Inflammatory macrophage treated with lipopolysaccharide for 1 hour (primary cell): ENCODE results near the gene HEXD.
"Not testable (repeated sequence)": the region's sequence is repeated elsewhere in the genome, so short reads cannot be mapped to it uniquely, and the experiment has no call there.

Source experiments
- DNase-seq, 2 donors: peaks; one replicate each; pipeline ENCODE4 v3.0.0-alpha.2; 2020 to 2022

The HEXD gene

GRCh38 chr17:82397449-82398335, 20.5 kb upstream of the HEXD start:
- DNase-seq = no peak

GRCh38 chr17:82399041-82399441, 19.1 kb upstream of the HEXD start:
- DNase-seq = peak in 1 of 2 donors; percentile 18

- DNase-seq = no peak
Measured at GRCh38 chr17:82399601-82400101, 18.5 kb upstream of the HEXD start.

- peak in 1 of 2 donors; percentile 18 for DNase-seq
Measured at GRCh38 chr17:82400206-82400605, 17.9 kb upstream of the HEXD start.

- DNase-seq = peak; percentile 67 to 78
Measured at GRCh38 chr17:82400830-82401229, 17.3 kb upstream of the HEXD start.

- DNase-seq = no peak
Measured at GRCh38 chr17:82402865-82403264, 15.3 kb upstream of the HEXD start.

- no peak for DNase-seq
Measured at GRCh38 chr17:82403662-82404660, 14.2 kb upstream of the HEXD start.

GRCh38 chr17:82405051-82405450, 13.1 kb upstream of the HEXD start:
- DNase-seq = no peak

- DNase-seq = no peak
Measured at GRCh38 chr17:82406131-82406671, 11.9 kb upstream of the HEXD start.

- peak in 1 of 2 donors; percentile 21 for DNase-seq
Measured at GRCh38 chr17:82407255-82407654, 10.9 kb upstream of the HEXD start.

GRCh38 chr17:82408288-82408937, 9.7 kb upstream of the HEXD start:
- DNase-seq = no peak

GRCh38 chr17:82408938-82409318, 9.2 kb upstream of the HEXD start:
- no peak for DNase-seq

GRCh38 chr17:82410014-82410716, 8.0 kb upstream of the HEXD start:
- DNase-seq = no peak

- no peak for DNase-seq
Measured at GRCh38 chr17:82411396-82412053, 6.6 kb upstream of the HEXD start.

- DNase-seq = not testable (repeated sequence)
Measured at GRCh38 chr17:82412081-82412480, 6.1 kb upstream of the HEXD start.

- no peak for DNase-seq
Measured at GRCh38 chr17:82412535-82413520, 5.3 kb upstream of the HEXD start.

GRCh38 chr17:82414548-82415281, 3.4 kb upstream of the HEXD start:
- DNase-seq = peak; percentile 45 to 91

GRCh38 chr17:82415336-82415735, 2.8 kb upstream of the HEXD start:
- DNase-seq = no peak

- no peak for DNase-seq
Measured at GRCh38 chr17:82415786-82416185, 2.4 kb upstream of the HEXD start.
